Pancreas (tissue), 10 donors: ENCODE measurements around the gene SCAI. TPM values are rescaled to one million over a fixed set of nuclear protein-coding genes. Genes with fewer than 3 reads are reported as not detected.
A peak's percentile ranks its signal among the peaks of the same experiment; 100 is the strongest.

Experiments used
- ATAC-seq, 4 donors: fragments of 200-7000 bp; cut with Tn5 transposase; one replicate each; pipeline versions ENCODE4 v1.8.0 to v1.9.1; 2020; ENCODE audit warnings: mild to moderate bottlenecking in 4 of 4, moderate library complexity in 4 of 4
- DNase-seq, 6 donors: peaks; one replicate each; pipeline ENCODE4 v3.0.0-alpha.2; 2020
- FAIRE-seq: peaks from 2 replicates; lab custom pipeline; 2012; peaks lifted over from hg19 to GRCh38; lab: Jason Lieb, UNC
- H3K27ac ChIP-seq, 4 donors: fragments of 200-600 bp; sonication (generic); 1 replicate in 3 of 4; 2 replicates in 1 of 4; pipeline versions ENCODE4 v1.5.0 to v1.8.0; 2020
- H3K27me3 ChIP-seq, 4 donors: fragments of 200-600 bp; one replicate each; pipeline ENCODE4 v1.8.0; 2021
- H3K36me3 ChIP-seq, 3 donors: fragments of 200-600 bp; sonication (generic) in 1 of 3; one replicate each; pipeline versions ENCODE4 v1.5.0 to v1.8.0; 2020 to 2021
- H3K4me1 ChIP-seq, 3 donors: fragments of 200-600 bp; one replicate each; pipeline ENCODE4 v1.8.0; 2021
- H3K4me3 ChIP-seq, 4 donors: fragments of 200-600 bp; sonication (generic) in 2 of 4; one replicate each; pipeline versions ENCODE4 v1.5.0 to v1.8.0; 2020 to 2021
- H3K9me3 ChIP-seq, 4 donors: fragments of 200-600 bp; one replicate each; pipeline ENCODE4 v1.8.0; 2021
- CTCF ChIP-seq, 4 donors: fragments of 200-600 bp; sonication (generic) in 3 of 4; IDR thresholded peaks; one replicate each; pipeline versions ENCODE4 v1.5.0 to v1.8.0; 2021; ENCODE audit warnings: antibody characterized with exemption in 4 of 4
- WGBS, 2 donors: extraction: QIAGEN DNeasy Blood & Tissue Kit; methylation state at CpG; one replicate each; pipeline ENCODE4 v1.1.7; 2013; 5-methylcytosine and 5-hydroxymethylcytosine counted together
- intact Hi-C, 3 donors: fragments of 100-400 bp; cut with DNase I; formaldehyde crosslinking; loops; one replicate each; pipeline versions ENCODE4 v1.11.1 to v1.14.2; 2022
- polyA plus RNA-seq, 2 donors: library from polyadenylated mRNA; stranded (reverse); fragments of 200-250 nt; gene quantifications; one replicate each; pipeline ENCODE4 v1.2.3, GENCODE V29; 2013
- total RNA-seq, 6 donors: library from RNA; stranded (reverse); fragmentation: NEBNext Ultra II Directional in 4 of 6; extraction: Animal tissue kit (Norgen Biotek cat#: 25700) in 4 of 6; gene quantifications; one replicate each; pipeline versions ENCODE4 v1.2.1 to v1.2.4, GENCODE V29; 2021 to 2023
- donor health status: healthy with polysubstance abuse.
- donor health status: DM: no; HTN: no; CAD: no; lungs with moderate emphysema.
- donor health status: DM: no; HTN: no; CAD: no.
- donor health status: control.
- donor health status: control.
- donor health status: Bipolar disorder and iron deficiency.
- donor health status: DM: yes; HTN: yes; CAD: no.
- donor health status: DM: no; HTN: no; CAD: no.
- donor health status: DM: no; HTN: no; CAD: no.
- donor health status: DM: yes; HTN: yes; CAD: no.

Gene SCAI
- total and polyA plus RNA-seq, 8 donors, result 1.6 to 6.8 (median 3.5) TPM

GRCh38 chr9:125049212-125050049 is 93.9 kb downstream of the SCAI start:
- no peaks in the 10 kb centered on the region for H3K27me3 ChIP-seq
- DNase-seq, result no peak
- 91 to 93% methylated on average over 5 of the region's 5 CpGs for WGBS, 2 donors
- no peak overlapping the region for H3K4me3 ChIP-seq
- intact Hi-C loops, result no loop called here
- FAIRE-seq, result no peak
- TF ChIP-seq CTCF (IDR thresholded peaks at IDR 0.05), result no peak
- ATAC-seq, result no peak
- no peaks in the 10 kb centered on the region for H3K9me3 ChIP-seq
- H3K27ac ChIP-seq, result no peak overlapping the region
- no peaks in the 10 kb centered on the region for H3K36me3 ChIP-seq
- no peaks in the 10 kb centered on the region for H3K4me1 ChIP-seq

- DNase-seq, result peak in 1 of 6 donors; percentile 29
- Histone ChIP-seq H3K27ac (no peak overlapping the region), H3K9me3 (no peaks in the 10 kb centered on the region), H3K27me3 (no peaks in the 10 kb centered on the region), H3K4me1 (no peaks in the 10 kb centered on the region), H3K36me3 (no peaks in the 10 kb centered on the region), H3K4me3 (no peak overlapping the region)
- 96 to 98% methylated on average over 6 of the region's 6 CpGs for WGBS, 2 donors
- intact Hi-C loops, result no loop called here
- no peak for FAIRE-seq
- no peak for ATAC-seq
- TF ChIP-seq CTCF (IDR thresholded peaks at IDR 0.05), result no peak
Measured at GRCh38 chr9:125043631-125044030, 99.7 kb downstream of the SCAI start.

GRCh38 chr9:125043148-125043547 is 100.2 kb downstream of the SCAI start:
- H3K9me3 ChIP-seq, result no peaks in the 10 kb centered on the region
- no peak for TF ChIP-seq CTCF (IDR thresholded peaks at IDR 0.05)
- no peak for ATAC-seq
- H3K36me3 ChIP-seq, result no peaks in the 10 kb centered on the region
- intact Hi-C loops, result no loop called here
- no peak for FAIRE-seq
- no peak overlapping the region for H3K27ac ChIP-seq
- H3K4me3 ChIP-seq, result no peak overlapping the region
- no peaks in the 10 kb centered on the region for H3K4me1 ChIP-seq
- DNase-seq, result no peak
- H3K27me3 ChIP-seq, result no peaks in the 10 kb centered on the region
- WGBS, 2 donors, result 97 to 99% methylated on average over 3 of the region's 3 CpGs

GRCh38 chr9:125038166-125038565 is 105.2 kb downstream of the SCAI start:
- Histone ChIP-seq H3K27me3 (no peaks in the 10 kb centered on the region), H3K36me3 (no peaks in the 10 kb centered on the region), H3K9me3 (no peaks in the 10 kb centered on the region), H3K27ac (no peak overlapping the region), H3K4me1 (no peaks in the 10 kb centered on the region), H3K4me3 (no peak overlapping the region)
- FAIRE-seq (no peak), DNase-seq (no peak), ATAC-seq (no peak)
- TF ChIP-seq CTCF (IDR thresholded peaks at IDR 0.05), result no peak
- WGBS, 2 donors, result 88 to 90% methylated on average over 2 of the region's 2 CpGs
- intact Hi-C loops, result no loop called here

- Histone ChIP-seq H3K36me3 (no peaks in the 10 kb centered on the region), H3K4me1 (no peaks in the 10 kb centered on the region), H3K4me3 (no peak overlapping the region), H3K9me3 (no peaks in the 10 kb centered on the region), H3K27me3 (no peaks in the 10 kb centered on the region), H3K27ac (no peak overlapping the region)
- ATAC-seq (no peak), FAIRE-seq (no peak), DNase-seq (no peak)
- WGBS, 2 donors, result 75 to 80% methylated on average over 3 of the region's 3 CpGs
- TF ChIP-seq CTCF (IDR thresholded peaks at IDR 0.05), result no peak
- intact Hi-C loops, result no loop called here
Measured at GRCh38 chr9:125028041-125028440, 115.3 kb downstream of the SCAI start.
